ENCODE data around the gene AGXT. TPM values are rescaled to one million over a fixed set of nuclear protein-coding genes. Genes with fewer than 3 reads are reported as not detected.

Gene AGXT
- total RNA-seq, 4 donors from 2014 or later = 0.80 TPM; not detected in 3

DNA sequence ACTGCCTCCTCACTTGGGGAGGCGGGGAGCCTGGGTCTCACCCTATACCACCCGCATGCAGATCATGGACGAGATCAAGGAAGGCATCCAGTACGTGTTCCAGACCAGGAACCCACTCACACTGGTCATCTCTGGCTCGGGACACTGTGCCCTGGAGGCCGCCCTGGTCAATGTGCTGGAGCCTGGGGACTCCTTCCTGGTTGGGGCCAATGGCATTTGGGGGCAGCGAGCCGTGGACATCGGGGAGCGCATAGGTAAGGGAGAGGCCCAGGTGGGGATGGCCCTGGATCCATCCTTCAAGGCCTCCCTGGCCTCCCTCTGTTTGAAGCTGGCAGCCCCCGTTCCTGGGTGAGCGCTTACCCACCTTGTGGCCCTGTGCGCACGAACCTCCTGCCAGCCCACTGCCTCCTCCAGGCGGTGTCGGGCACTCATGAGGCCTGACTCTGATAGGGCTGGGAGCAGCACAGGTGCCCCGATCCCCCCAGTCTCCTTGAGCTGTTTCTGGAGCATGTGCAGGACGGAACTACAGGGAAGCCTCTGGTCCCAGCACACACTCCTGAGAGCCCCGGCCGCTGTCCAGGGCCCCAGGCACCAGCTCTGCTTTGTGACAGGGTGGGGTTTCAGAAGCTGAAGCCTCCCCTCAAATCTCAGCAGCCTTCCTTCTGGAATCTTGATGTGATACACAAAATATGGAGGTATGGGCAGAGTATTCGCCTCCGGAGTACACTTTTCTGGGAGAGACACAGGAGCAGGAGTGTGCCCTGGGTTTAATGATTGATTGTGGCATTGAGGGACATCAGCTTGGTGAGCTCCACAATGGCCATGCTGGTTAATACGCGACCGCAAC, 708 bp downstream of the AGXT start:
- no peak overlapping the region for H3K27ac ChIP-seq
- DNase-seq (ENCODE audit: low spot score in 2 of 2) = no peak
- H3K36me3 ChIP-seq = no peaks in the 10 kb centered on the region
- peaks cover 3% of the 10 kb centered on the region for H3K27me3 ChIP-seq
- no peaks in the 10 kb centered on the region for H3K4me1 ChIP-seq
- no peak for TF ChIP-seq POLR2A (IDR thresholded peaks at IDR 0.05)
- TF ChIP-seq, protein P1, sequence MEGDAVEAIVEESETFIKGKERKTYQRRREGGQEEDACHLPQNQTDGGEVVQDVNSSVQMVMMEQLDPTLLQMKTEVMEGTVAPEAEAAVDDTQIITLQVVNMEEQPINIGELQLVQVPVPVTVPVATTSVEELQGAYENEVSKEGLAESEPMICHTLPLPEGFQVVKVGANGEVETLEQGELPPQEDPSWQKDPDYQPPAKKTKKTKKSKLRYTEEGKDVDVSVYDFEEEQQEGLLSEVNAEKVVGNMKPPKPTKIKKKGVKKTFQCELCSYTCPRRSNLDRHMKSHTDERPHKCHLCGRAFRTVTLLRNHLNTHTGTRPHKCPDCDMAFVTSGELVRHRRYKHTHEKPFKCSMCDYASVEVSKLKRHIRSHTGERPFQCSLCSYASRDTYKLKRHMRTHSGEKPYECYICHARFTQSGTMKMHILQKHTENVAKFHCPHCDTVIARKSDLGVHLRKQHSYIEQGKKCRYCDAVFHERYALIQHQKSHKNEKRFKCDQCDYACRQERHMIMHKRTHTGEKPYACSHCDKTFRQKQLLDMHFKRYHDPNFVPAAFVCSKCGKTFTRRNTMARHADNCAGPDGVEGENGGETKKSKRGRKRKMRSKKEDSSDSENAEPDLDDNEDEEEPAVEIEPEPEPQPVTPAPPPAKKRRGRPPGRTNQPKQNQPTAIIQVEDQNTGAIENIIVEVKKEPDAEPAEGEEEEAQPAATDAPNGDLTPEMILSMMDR (IDR thresholded peaks at IDR 0.05) = no peak
- 96% methylated on average over 15 of the region's 25 CpGs for WGBS
- no peak overlapping the region for H3K4me3 ChIP-seq
- H3K9me3 ChIP-seq = no peaks in the 10 kb centered on the region

DNA sequence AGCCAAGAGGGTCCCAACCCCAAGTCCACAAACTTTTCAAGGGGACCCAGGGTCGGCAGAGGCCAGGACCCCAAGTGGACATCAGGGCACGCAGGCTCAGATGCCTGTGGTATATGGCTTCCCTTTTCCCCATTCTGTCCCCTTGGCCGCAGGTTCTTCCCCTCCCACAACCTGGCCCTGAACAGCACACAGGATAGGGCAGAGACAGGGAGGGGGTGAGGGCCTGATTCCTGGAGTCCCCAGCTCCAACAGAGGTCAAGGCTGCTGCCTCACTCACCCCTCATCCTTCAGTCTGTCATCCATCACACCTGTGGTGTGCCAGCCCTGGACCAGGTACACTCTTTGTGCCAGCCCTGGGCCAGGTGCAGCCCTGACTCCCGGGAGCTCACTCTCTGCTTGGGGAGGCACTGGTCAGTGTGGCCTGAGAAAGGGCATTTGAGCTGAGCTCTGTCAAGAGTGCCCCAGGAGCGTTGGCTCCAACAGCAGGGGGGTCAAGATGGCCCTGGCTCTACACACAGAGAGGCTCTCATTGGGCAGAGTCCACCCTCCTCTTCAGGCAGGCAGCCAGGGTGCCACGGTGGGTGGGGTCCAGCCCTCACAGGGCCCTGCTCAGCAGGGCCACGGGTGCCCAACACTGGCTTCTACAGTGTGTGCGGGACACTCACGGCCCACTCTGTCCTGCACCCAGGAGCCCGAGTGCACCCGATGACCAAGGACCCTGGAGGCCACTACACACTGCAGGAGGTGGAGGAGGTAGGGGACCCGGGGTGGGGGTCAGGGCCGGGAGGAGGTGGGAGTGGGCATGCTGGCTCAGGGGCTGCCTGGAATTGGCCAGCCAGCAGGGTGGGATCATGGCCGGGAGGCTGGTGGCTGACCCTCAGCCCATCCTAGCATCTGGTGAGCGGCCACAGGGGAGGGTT, 1.6 kb downstream of the AGXT start:
- Histone ChIP-seq H3K4me3 (no peak overlapping the region), H3K27me3 (peaks cover 3% of the 10 kb centered on the region), H3K27ac (no peak overlapping the region), H3K9me3 (no peaks in the 10 kb centered on the region), H3K4me1 (no peaks in the 10 kb centered on the region), H3K36me3 (no peaks in the 10 kb centered on the region)
- no peak for DNase-seq (ENCODE audit: low spot score in 2 of 2)
- no peak for TF ChIP-seq POLR2A (IDR thresholded peaks at IDR 0.05)
- 93% methylated on average over 13 of the region's 15 CpGs for WGBS

DNA sequence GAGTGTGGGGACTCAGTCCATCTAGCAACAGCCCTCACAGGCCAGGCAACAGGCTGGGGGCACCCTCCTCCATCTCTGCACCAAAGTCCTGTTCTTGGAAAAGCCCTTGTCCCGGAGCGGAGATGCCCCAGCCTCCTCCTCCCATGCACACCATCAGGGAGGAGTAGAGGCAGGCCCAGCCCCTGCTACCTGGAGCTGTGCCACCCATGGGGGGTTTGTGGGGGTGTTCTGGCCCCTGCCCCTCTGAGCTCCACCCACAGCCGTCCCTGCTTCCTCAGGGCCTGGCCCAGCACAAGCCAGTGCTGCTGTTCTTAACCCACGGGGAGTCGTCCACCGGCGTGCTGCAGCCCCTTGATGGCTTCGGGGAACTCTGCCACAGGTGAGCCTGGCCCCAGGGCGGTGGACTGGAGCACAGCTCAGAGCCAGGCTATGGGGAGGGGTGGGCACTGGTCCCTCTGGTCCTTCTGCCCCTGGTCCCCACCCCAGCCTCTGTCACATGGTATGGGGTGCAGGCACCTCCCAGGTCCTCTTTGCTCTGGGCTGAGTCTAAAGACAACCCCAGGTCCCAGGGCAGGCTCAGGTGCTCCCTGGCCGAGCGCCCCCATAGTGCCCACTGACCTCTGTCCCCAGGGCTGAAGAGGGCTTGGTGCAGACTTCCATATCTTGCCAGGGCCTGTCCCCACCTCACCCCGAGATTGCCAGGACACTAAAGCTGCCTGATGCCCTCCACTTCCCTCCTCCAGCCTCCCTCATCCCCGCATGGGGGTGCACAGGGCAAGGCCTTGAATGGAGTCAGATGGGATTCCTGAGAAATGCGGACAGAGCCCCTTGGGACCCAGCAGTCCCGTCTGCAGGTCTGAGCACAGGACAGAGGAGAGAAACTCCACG, 2.7 kb downstream of the AGXT start:
- H3K9me3 ChIP-seq = no peaks in the 10 kb centered on the region
- H3K27ac ChIP-seq = no peak overlapping the region
- no peak for DNase-seq (ENCODE audit: low spot score in 2 of 2)
- TF ChIP-seq POLR2A (IDR thresholded peaks at IDR 0.05) (no peak), EP300 (IDR thresholded peaks at IDR 0.05) (no peak), POLR2AphosphoS5 (IDR thresholded peaks at IDR 0.05) (no peak)
- TF ChIP-seq, protein P1 (IDR thresholded peaks at IDR 0.05) = no peak
- no peaks in the 10 kb centered on the region for H3K36me3 ChIP-seq
- no peak overlapping the region for H3K4me3 ChIP-seq
- no peaks in the 10 kb centered on the region for H3K4me1 ChIP-seq
- 73% methylated on average over 5 of the region's 16 CpGs for WGBS
- peaks cover 3% of the 10 kb centered on the region for H3K27me3 ChIP-seq

DNA sequence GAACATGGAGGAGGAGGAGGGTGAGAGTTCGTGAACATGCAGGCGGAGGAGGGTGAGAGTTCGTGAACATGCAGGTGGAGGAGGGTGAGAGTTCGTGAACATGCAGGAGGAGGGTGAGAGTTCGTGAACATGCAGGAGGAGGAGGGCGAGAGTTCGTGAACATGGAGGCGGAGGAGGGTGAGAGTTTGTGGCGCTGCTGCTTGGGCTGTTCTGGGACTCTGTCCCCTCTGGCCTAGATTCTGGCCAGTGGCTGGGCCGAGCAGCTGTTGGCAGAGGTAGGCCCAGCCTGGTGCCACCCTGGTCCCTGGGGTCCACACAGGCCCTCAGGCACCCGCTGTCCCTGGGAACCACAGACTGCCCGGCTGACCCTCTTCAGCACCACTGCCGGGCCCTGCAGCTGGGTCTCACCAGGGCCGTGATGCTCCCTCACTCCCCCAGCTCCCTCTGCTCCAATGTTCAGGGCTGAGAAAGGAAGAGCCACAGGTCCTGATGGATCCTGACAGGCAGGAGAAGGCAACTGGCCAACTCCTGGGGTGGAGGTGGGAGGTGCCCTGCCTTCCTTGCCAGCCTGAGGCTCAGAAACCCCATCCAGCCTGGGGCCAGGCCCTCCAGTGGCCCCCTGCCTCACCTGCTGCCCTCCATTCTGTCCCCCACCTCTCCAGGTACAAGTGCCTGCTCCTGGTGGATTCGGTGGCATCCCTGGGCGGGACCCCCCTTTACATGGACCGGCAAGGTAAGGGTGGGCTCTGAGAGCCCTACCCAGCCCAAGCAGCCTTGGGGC, 3.9 kb downstream of the AGXT start:
- WGBS = 91% methylated on average over 14 of the region's 17 CpGs
- H3K4me1 ChIP-seq = no peaks in the 10 kb centered on the region
- peaks cover 3% of the 10 kb centered on the region for H3K27me3 ChIP-seq
- H3K9me3 ChIP-seq = no peaks in the 10 kb centered on the region
- no peaks in the 10 kb centered on the region for H3K36me3 ChIP-seq
- TF ChIP-seq POLR2A (IDR thresholded peaks at IDR 0.05) = no peak
- TF ChIP-seq POLR2AphosphoS5 (IDR thresholded peaks at IDR 0.05) = no peak
- no peak for TF ChIP-seq EP300 (IDR thresholded peaks at IDR 0.05)
- TF ChIP-seq, protein P1 (IDR thresholded peaks at IDR 0.05) = no peak
- peak in 1 of 2 donors; percentile 39 for DNase-seq (ENCODE audit: low spot score in 2 of 2)
- H3K27ac ChIP-seq = no peak overlapping the region
- H3K4me3 ChIP-seq = no peak overlapping the region
